Measurements from ENCODE around the gene NFASC.

DNA sequence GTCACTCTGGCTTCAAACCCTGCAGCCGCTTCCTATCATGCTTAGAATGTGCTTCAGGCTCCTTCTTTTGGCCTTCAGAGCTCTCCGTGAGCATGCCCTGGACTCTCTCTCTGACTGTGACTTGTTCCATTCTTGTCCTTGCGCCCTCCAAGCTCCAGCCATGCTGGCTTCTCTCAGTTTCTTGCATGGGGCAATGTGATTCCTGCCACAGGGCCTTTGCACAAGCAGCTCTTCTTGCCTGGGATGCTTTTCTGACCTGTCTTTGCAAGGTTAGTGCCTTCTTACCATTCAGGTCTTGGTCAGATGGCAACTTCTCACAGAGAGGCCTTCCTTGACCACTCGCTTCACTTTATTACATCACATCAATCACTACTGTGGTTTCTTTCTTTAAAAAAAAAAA is 66.1 kb downstream of the NFASC start:
- TF ChIP-seq, protein P1, sequence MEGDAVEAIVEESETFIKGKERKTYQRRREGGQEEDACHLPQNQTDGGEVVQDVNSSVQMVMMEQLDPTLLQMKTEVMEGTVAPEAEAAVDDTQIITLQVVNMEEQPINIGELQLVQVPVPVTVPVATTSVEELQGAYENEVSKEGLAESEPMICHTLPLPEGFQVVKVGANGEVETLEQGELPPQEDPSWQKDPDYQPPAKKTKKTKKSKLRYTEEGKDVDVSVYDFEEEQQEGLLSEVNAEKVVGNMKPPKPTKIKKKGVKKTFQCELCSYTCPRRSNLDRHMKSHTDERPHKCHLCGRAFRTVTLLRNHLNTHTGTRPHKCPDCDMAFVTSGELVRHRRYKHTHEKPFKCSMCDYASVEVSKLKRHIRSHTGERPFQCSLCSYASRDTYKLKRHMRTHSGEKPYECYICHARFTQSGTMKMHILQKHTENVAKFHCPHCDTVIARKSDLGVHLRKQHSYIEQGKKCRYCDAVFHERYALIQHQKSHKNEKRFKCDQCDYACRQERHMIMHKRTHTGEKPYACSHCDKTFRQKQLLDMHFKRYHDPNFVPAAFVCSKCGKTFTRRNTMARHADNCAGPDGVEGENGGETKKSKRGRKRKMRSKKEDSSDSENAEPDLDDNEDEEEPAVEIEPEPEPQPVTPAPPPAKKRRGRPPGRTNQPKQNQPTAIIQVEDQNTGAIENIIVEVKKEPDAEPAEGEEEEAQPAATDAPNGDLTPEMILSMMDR (IDR thresholded peaks at IDR 0.05; ENCODE audit: low read depth, low read length), result no peak
- no peak for TF ChIP-seq EZH2phosphoT487 (IDR thresholded peaks at IDR 0.05; ENCODE audit: low read depth)
